HG02840 (cell line): ENCODE measurements around the gene PHACTR3.

ENCODE experiments used
- ATAC-seq: cut with Tn5 transposase; IDR thresholded peaks from one replicate; pipeline ENCODE4 v1.9.1; 2021; ENCODE audit warnings: mild to moderate bottlenecking, moderate library complexity, moderate number of reproducible peaks; ENCODE audit not compliant: unreplicated experiment, low FRiP score

The PHACTR3 gene

DNA sequence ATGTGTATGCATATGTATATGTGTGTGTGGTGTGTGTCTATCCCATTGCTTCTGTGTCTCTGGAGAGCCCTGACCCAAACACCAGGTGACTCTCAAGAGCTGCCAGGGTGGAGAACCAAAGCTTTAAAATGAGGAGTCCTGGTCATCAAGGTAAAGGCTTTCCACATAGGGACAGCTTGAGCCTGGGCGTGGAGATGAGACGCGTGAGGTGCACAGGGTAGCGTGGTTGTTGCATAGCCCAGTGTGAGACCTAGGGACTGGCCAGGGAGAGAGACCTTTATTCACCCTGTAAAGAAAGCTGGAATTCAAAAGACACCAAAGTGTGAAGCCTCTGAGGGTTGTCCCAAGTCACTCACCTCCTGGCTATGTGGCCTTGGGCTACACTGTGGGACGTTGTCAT is 180.0 kb downstream of the PHACTR3 start:
- ATAC-seq: no peak

- no peak for ATAC-seq
Observed at GRCh38 chr20:59784791-59785668, 180.7 kb downstream of the PHACTR3 start.

GRCh38 chr20:59785669-59785959 is 181.3 kb downstream of the PHACTR3 start:
- ATAC-seq: no peak

DNA sequence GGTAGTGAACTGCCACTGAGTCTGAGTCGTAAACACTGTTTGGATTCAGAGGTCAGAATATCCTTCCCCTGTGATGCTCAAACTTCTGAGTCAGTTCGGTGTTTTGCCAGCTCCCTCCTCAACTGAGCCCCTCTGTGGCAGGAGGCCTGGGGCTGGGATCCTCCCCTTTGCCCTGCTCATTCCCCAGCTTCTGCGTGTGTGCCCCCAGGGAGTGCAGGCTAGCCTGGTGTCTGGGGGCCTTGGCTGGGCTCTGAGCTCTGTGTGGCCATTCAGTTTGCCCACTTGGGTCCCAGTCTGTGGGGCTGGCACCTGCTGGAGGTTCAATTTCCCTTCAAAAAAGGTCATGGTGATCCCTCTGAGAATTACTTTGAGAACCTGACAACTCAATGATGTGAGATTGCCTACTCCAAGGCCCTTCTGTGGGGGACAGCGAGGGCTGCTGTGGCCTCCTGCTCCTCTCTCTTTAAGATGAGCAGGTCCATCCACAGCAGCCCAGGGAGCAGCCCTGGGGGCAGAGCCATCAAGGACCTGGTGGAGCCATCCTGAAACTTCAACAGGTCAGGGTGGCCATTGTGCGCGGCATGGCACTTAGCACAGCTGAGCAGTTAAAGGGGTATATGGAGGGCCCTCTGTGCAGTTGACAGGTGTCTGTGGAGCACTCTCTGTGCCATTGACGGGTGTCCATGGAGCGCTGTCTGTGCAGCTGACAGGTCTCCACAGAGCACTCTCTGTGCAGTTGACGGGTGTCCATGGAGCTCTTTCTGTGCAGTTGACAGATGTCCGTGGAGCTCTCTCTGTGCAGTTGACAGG is 181.9 kb downstream of the PHACTR3 start:
- no peak for ATAC-seq

GRCh38 chr20:59786801-59787537 is 182.6 kb downstream of the PHACTR3 start:
- no peak for ATAC-seq

DNA sequence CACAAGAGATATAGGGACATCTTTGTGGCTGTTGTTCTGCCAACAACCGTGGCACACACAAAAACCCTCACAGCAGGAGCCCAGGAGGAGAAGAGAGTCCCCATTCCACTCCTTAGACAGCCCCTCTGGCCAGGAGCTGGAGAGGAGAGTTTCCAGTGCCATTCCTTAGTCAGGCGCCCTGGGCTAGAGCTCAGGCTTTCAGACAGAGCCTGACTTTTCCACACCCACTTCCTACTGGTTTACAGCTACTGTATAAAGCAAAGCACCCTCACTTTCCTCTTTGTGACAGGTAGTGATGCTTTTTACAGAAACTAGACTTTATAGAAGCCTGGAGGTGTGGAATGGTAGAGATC is 183.2 kb downstream of the PHACTR3 start:
- ATAC-seq: no peak

DNA sequence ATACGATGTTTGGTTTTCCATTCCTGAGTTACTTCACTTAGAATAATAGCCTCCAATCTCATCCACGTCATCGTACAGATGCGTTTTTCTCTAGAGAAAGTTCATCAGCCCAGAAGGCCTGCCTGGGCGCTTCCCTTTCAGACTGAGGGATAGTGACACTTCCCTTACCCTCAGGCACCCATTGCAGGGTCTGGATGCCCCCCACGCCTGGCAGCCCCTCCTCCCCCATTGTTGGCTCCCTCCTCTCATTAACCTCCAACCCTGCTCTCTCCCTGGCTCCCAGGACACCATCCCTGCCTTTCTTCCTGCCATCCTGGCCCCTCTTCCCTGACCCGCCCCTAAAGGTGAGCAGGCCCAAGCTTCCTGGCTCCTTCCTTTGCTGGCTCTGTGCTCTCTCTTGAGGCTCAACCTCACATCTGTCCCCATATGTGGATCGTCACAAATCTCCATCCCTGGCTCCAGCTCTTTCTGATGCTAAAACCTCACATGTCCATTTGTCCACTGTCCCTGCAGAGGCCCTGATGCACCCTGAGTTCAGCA is 183.9 kb downstream of the PHACTR3 start:
- ATAC-seq: no peak

GRCh38 chr20:59788811-59789397 is 184.6 kb downstream of the PHACTR3 start:
- ATAC-seq: no peak

DNA sequence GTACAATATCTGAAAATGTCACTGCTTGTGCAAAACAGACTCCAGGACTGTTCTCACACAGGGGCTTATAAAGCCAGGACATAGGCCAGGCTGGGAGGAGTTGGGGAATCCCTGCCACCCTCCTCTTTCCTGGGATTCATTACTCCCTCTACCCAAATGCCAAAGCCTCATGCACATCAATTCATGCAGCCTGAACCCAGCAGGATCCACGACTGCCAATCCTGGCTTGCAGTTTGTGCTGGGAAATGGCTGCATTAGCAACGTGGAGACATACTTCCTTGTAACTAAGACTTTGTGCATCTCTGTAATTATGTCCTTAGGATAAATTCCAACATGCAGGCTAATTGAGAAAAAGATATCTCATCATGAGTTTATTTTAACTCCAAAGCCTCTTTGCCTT is 185.3 kb downstream of the PHACTR3 start:
- ATAC-seq: no peak

DNA sequence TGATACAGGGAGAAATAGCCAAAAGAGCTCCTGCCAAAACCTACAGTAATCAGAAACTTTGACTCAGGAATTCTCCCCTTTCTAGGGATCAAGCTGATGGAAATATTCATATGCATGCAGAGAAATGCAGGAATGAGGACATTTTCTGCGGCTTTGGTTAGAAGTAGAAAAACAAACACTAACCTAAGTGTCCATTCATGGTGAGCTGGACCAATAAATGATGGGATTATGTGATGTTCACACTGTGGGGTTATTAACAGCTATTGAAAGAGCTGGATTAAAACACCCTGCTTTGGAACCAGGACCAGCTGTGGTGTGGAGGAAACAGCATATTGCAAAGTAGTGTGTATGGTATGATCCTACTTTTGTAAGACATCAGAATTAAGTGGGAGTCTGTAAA is 186.0 kb downstream of the PHACTR3 start:
- ATAC-seq: no peak

DNA sequence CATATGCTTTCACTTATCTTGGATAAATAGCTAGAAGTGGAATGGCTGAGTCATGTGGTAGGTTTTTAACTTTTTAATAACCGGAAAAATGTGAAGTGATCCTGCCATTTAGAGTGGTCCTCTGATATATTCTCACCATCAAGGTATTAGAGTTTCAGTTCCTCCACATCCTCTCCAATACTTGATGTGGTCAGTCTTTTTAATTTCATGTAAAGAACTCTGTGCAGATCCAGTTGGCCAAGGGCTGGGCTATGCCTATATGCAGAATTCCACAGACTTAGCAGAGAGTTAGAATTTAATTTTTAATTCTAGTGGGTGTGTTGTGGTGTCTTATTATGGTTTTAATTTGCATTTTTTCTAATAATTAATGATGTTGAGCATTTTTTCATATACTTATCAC is 188.0 kb downstream of the PHACTR3 start:
- no peak for ATAC-seq

DNA sequence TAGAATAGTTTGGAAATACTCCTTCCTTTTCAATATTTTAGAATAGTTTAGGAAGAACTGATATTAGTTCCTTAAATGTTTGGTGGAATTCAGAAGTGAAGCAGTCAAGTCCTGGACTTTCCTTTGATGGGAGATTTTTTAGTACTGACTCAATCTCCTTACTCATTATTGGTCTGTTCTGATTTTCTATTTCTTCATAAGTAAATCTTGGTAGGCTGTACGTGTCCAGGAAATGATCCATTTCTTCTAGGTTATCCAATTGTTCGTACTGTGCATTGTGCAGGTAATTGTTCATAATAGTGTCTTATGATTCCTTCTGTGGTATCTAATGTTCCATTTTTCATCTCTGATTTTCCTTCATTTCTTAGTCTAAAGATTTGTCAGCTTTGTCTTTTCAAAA is 190.2 kb downstream of the PHACTR3 start:
- no peak for ATAC-seq

GRCh38 chr20:59800309-59800708 is 196.0 kb downstream of the PHACTR3 start:
- no peak for ATAC-seq

- no peak for ATAC-seq
Observed at GRCh38 chr20:59802018-59802417, 197.7 kb downstream of the PHACTR3 start.

- no peak for ATAC-seq
Observed at GRCh38 chr20:59802471-59803221, 198.3 kb downstream of the PHACTR3 start.

GRCh38 chr20:59804347-59804746 is 200.0 kb downstream of the PHACTR3 start:
- no peak for ATAC-seq

- ATAC-seq: no peak
Observed at GRCh38 chr20:59804871-59805665, 200.7 kb downstream of the PHACTR3 start.

DNA sequence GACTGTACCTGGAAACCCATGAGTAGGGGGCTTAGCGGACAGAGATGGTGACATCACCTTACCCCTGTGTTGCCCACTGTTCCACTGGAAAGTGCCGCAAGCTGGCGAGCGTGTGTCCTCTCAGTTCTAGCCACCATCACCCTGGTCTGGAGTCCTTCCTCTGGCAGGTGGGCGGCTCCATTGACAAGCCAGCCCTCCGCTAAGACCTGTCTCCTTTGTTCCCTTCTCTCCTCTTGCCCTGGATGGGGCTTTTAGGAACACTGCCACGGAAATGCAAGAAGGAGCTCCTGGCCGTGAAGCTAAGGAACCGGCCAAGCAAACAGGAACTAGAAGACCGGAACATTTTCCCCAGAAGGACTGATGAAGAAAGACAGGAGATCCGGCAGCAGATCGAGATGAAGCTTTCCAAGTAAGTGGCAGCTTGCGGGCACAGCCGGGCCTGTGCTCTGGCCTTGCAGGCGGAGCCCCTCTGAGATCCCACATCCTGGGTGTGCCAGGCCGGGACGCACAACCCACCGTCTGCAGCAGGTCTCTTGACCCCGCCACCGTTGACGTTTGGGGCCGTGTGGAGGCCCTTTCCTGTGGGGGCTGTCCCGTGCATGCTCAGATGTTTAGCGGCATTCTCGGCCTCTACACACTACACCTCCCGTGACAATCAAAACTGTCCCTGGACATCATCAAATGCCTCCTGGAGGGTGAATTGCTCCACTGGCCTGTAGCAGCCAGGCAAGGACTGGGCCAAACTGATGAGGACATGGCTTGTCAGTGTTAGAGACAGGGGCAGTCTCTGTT is 201.6 kb downstream of the PHACTR3 start:
- no peak for ATAC-seq
